ENCODE data around the gene DONSON.

The DONSON gene

GRCh38 chr21:33540711-33541104 lies 47.8 kb downstream of the DONSON start:
- no peak for FAIRE-seq

- no peak for FAIRE-seq
These were observed 48.9 kb downstream of the DONSON start for GRCh38 chr21:33539616-33540015.

GRCh38 chr21:33537212-33537611 lies 51.3 kb downstream of the DONSON start:
- FAIRE-seq, result no peak

GRCh38 chr21:33531007-33531406 lies 57.5 kb downstream of the DONSON start:
- no peak for FAIRE-seq

Data from A204.1 (cell line).